HepG2 (cell line): ENCODE measurements around the gene BCAT1. TPM values are rescaled to one million over a fixed set of nuclear protein-coding genes. Genes with fewer than 3 reads are reported as not detected.

Experiments used
- ATAC-seq: fragments of 200-7000 bp; cut with Tn5 transposase; 3 replicates; pipeline ENCODE4 v1.9.1; 2020; ENCODE audit warnings: mild to moderate bottlenecking, moderate library complexity
- BruUV-seq: library from RNA; stranded (reverse); fragments of 400-500 nt; replicated peaks from 2 replicates; lab custom pipeline; 2021; lab: Mats Ljungman, UMichigan
- CTCF ChIA-PET: fragments of 300-600 bp; formaldehyde crosslinking; extraction: SDS; loops from one replicate; lab custom pipeline; 2021; ENCODE audit warnings: low total read pairs, inconsistent platforms, low intra/inter-chr PET ratio; lab: Yijun Ruan, JAX
- POLR2A ChIA-PET: fragments of 350-600 bp; sonication (Branson Sonifier 250); formaldehyde crosslinking; loops from one replicate; lab custom pipeline; 2020; ENCODE audit warnings: antibody characterized with exemption, inconsistent platforms; lab: Yijun Ruan, JAX
- DNase-seq: peaks from one replicate; pipeline ENCODE4 v3.0.0-alpha.2; 2015; ENCODE audit warnings: low spot score
- FAIRE-seq: peaks from 3 replicates; lab custom pipeline; 2011; peaks lifted over from hg19 to GRCh38; lab: Jason Lieb, UNC
- H2AFZ ChIP-seq: one replicate; pipeline ENCODE4 v1.6.1; 2011; ENCODE audit warnings: low read length, inconsistent platforms
- H3K27ac ChIP-seq: fragments of 300-600 bp; 3 replicates; pipeline ENCODE4 v1.8.0; 2011; ENCODE audit warnings: mixed run types, mild to moderate bottlenecking, mixed read lengths, low read length, inconsistent platforms; ENCODE audit not compliant: insufficient read depth; ENCODE audit errors: extremely low read length
- H3K27me3 ChIP-seq, 2 experiments: fragments of 200-600 bp in 1 of 2; 2 replicates in 1 of 2; 3 replicates in 1 of 2; pipeline versions ENCODE4 v1.6.0 to v1.8.0; 2011; ENCODE audit warnings: low read length in 2 of 2, mild to moderate bottlenecking in 2 of 2, moderate library complexity in 2 of 2, inconsistent platforms in 1 of 2; ENCODE audit not compliant: insufficient read depth in 2 of 2, control insufficient read depth in 1 of 2
- H3K36me3 ChIP-seq, 2 experiments: fragments of 200-600 bp in 1 of 2; replicated peaks in 1 of 2; 2 replicates in 1 of 2; 3 replicates in 1 of 2; pipeline versions ENCODE4 v1.5.1 to v1.8.0; 2011; ENCODE audit warnings: low read length in 2 of 2, inconsistent platforms in 1 of 2; ENCODE audit not compliant: insufficient read depth in 2 of 2, control insufficient read depth in 1 of 2
- H3K4me1 ChIP-seq: 2 replicates; pipeline ENCODE4 v1.5.1; 2012; ENCODE audit warnings: low read length, inconsistent platforms; ENCODE audit not compliant: insufficient read depth
- H3K4me2 ChIP-seq: 2 replicates; pipeline ENCODE4 v1.6.0; 2011; ENCODE audit warnings: low read depth, low read length, inconsistent platforms
- H3K4me3 ChIP-seq, 3 experiments: fragments of 200-600 bp in 1 of 3; sonication (generic), shearing (Covaris generic) in 1 of 3; replicated peaks in 1 of 3; 2 replicates each; pipeline ENCODE4 v1.5.1; 2011 to 2016; ENCODE audit warnings: low read length in 3 of 3, inconsistent platforms in 2 of 3, low read depth in 2 of 3, mild to moderate bottlenecking in 2 of 3, control low read depth in 1 of 3, mixed read lengths in 1 of 3; ENCODE audit not compliant: insufficient read depth in 1 of 3
- H3K79me2 ChIP-seq: one replicate; pipeline ENCODE4 v1.6.1; 2011; ENCODE audit warnings: low read length, inconsistent platforms; ENCODE audit not compliant: insufficient read depth
- H3K9ac ChIP-seq: 2 replicates; pipeline ENCODE4 v1.6.0; 2011; ENCODE audit warnings: mild to moderate bottlenecking, low read depth, low read length, inconsistent platforms; ENCODE audit not compliant: insufficient read depth
- H3K9me3 ChIP-seq: 2 replicates; pipeline ENCODE4 v1.5.1; 2012; ENCODE audit warnings: mild to moderate bottlenecking, low read length
- H4K20me1 ChIP-seq: 2 replicates; pipeline ENCODE4 v1.6.0; 2011; ENCODE audit warnings: inconsistent platforms, mild to moderate bottlenecking, low read length, moderate library complexity; ENCODE audit not compliant: insufficient read depth
- CBX1 ChIP-seq: IDR thresholded peaks from one replicate; pipeline ENCODE4 v1.6.1; 2016; ENCODE audit warnings: antibody characterized with exemption, low read depth
- DR1 ChIP-seq: sonication (generic); formaldehyde crosslinking; IDR thresholded peaks from 2 replicates; pipeline ENCODE4 v1.8.0; 2021; ENCODE audit warnings: mild to moderate bottlenecking, missing genetic modification reagents, inconsistent platforms
- MED13 ChIP-seq: sonication (generic); formaldehyde crosslinking; IDR thresholded peaks from 2 replicates; pipeline ENCODE4 v1.5.0; 2020; ENCODE audit warnings: missing genetic modification reagents
- RELA ChIP-seq: sonication (generic); formaldehyde crosslinking; IDR thresholded peaks from 2 replicates; pipeline ENCODE4 v1.4.0; 2020; ENCODE audit warnings: missing genetic modification reagents
- SOX13 ChIP-seq, 3 experiments: fragments of 450-650 bp in 1 of 3; sonication (generic) in 1 of 3; formaldehyde crosslinking in 1 of 3; IDR thresholded peaks in 2 of 3; conservative IDR thresholded peaks in 1 of 3; 2 replicates each; pipeline versions ENCODE4 v1.5.0 to v1.6.1; 2016 to 2020; ENCODE audit warnings: antibody characterized with exemption in 1 of 3, mild to moderate bottlenecking in 1 of 3, missing compliant biosample characterization in 1 of 3, missing genetic modification reagents in 1 of 3, moderate library complexity in 1 of 3
- SP140L ChIP-seq: sonication (generic); formaldehyde crosslinking; IDR thresholded peaks from 2 replicates; pipeline ENCODE4 v1.4.0; 2020; ENCODE audit warnings: missing genetic modification reagents, borderline replicate concordance
- XBP1 ChIP-seq: sonication (generic); formaldehyde crosslinking; IDR thresholded peaks from 2 replicates; pipeline ENCODE4 v1.5.0; 2020; ENCODE audit warnings: missing genetic modification reagents
- ZBTB33 ChIP-seq: sonication (generic); formaldehyde crosslinking; IDR thresholded peaks from 2 replicates; pipeline ENCODE4 v1.4.0; 2020; ENCODE audit warnings: missing genetic modification reagents
- ZNF33B ChIP-seq: sonication (generic); formaldehyde crosslinking; IDR thresholded peaks from 2 replicates; pipeline ENCODE4 v1.5.1; 2020; ENCODE audit warnings: mild to moderate bottlenecking, missing genetic modification reagents
- ZNF563 ChIP-seq: sonication (generic); formaldehyde crosslinking; IDR thresholded peaks from 2 replicates; pipeline ENCODE4 v1.8.0; 2022; ENCODE audit warnings: mild to moderate bottlenecking, moderate library complexity, missing genetic modification reagents
- ZNF589 ChIP-seq: sonication (generic); formaldehyde crosslinking; conservative IDR thresholded peaks from 2 replicates; pipeline ENCODE4 v1.8.0; 2022; ENCODE audit warnings: mild to moderate bottlenecking, moderate library complexity, missing genetic modification reagents
- WGBS: methylation state at CpG from one replicate; pipeline ENCODE4 v1.1.6; 2017; ENCODE audit warnings: low lambda C conversion rate; 5-methylcytosine and 5-hydroxymethylcytosine counted together
- in situ Hi-C: cut with HindIII; loops from 2 replicates; pipeline ENCODE4 v1.10.0; 2017; ENCODE audit warnings: low pct_unique_long_range_greater_than_20kb; ENCODE audit not compliant: extremely low pct_ligation_motif_present
- intact Hi-C: fragments of 100-400 bp; cut with micrococcal nuclease; formaldehyde crosslinking; loops from one replicate; pipeline ENCODE4 v1.10.0; 2022; ENCODE audit not compliant: unreplicated experiment
- polyA plus RNA-seq, 8 experiments: library from polyadenylated mRNA; depleted of rRNA in 3 of 8; stranded (reverse) in 7 of 8; unstranded in 1 of 8; fragments of >200 nt; fragmentation: Illumina TruSeq in 4 of 8; extraction: Trizol in 4 of 8; gene quantifications; 2 replicates each; pipeline versions ENCODE4 v1.2.1 to v1.2.3, GENCODE V29; 2011 to 2016; ENCODE audit warnings: low read depth in 4 of 8, missing spikeins in 1 of 8, mixed read lengths in 1 of 8; ENCODE audit not compliant: insufficient read depth in 1 of 8
- total RNA-seq, 5 experiments: library from RNA; depleted of rRNA; stranded (reverse); fragments of >200 nt; fragmentation: Illumina TruSeq; extraction: Trizol; gene quantifications; 2 replicates each; pipeline ENCODE4 v1.2.3, GENCODE V29; 2016; ENCODE audit warnings: low read depth in 1 of 5

The BCAT1 gene
- total and polyA plus RNA-seq, 2 of the 13 experiments (the other 11 are each of a cell fraction or from before 2014, with no cell fraction given), result 8.0 to 75.5 TPM

- in situ Hi-C loops (no loop called here), intact Hi-C loops (no loop called here)
- Histone ChIP-seq H3K27me3 (no peaks in the 10 kb centered on the region), H3K4me3 (no peak overlapping the region), H3K79me2 (no peaks in the 10 kb centered on the region), H3K36me3 (no peaks in the 10 kb centered on the region; a peak in 1 of 5 replicates), H3K4me2 (no peak overlapping the region), H4K20me1 (no peaks in the 10 kb centered on the region), H2AFZ (no peak overlapping the region), H3K4me1 (no peaks in the 10 kb centered on the region), H3K27ac (no peak overlapping the region), H3K9ac (no peak overlapping the region), H3K9me3 (no peaks in the 10 kb centered on the region)
- ChIA-PET CTCF (no interaction called here), POLR2A (no interaction called here)
- WGBS, result 97% methylated on average over 33 of the region's 33 CpGs
- BruUV-seq, result no TSS peak
- 0 out of 2 replicates have a peak, but pooled peaks have one; percentile 18 for TF ChIP-seq ZBTB33 (CRISPR knock-in tag)
- TF ChIP-seq ZNF33B, result no peak
- no peak for TF ChIP-seq DR1 (CRISPR knock-in tag)
- FAIRE-seq, result no peak
- no peak for ATAC-seq
- DNase-seq, result no peak
Measured at GRCh38 chr12:24901576-24902461, 47.1 kb downstream of the BCAT1 start.

DNA sequence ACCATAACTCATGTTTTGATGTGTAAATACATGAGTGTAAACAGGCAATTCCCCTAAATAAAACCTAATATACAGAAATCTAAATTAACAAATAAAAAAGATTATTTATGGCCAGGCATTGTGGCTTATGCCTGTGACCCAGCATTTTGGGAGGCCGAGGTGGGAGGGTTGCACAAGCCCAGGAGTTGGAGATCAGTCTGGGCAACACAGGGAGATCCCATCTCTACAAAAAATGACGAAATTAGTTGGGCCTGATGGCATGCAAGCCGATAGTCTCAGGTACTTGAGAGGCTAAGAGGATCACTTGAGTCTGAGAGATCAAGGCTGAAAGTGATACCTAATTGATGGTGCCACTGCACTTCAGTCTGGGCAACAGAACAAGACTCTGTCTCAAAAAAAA, 48.7 kb downstream of the BCAT1 start:
- in situ Hi-C loops, result no loop called here
- Histone ChIP-seq H4K20me1 (no peaks in the 10 kb centered on the region), H3K27ac (no peak overlapping the region), H3K4me1 (no peaks in the 10 kb centered on the region), H2AFZ (no peak overlapping the region), H3K9me3 (no peaks in the 10 kb centered on the region), H3K4me2 (no peak overlapping the region), H3K27me3 (no peaks in the 10 kb centered on the region), H3K79me2 (no peaks in the 10 kb centered on the region), H3K9ac (no peak overlapping the region), H3K36me3 (peaks cover 0 to 2% of the 10 kb centered on the region in 2 experiments; a peak in 1 of 5 replicates), H3K4me3 (no peak overlapping the region)
- TF ChIP-seq ZNF589 (CRISPR knock-in tag), result no peak
- no peak for TF ChIP-seq SOX13 (IDR thresholded peaks at IDR 0.05)
- TF ChIP-seq SOX13 (CRISPR knock-in tag; conservative IDR thresholded peaks at IDR 0.05 in 1 of 2, IDR thresholded peaks at IDR 0.05 in 1 of 2), result no peak
- no peak for TF ChIP-seq XBP1 (CRISPR knock-in tag)
- no peak for TF ChIP-seq SP140L (CRISPR knock-in tag)
- TF ChIP-seq ZNF563 (CRISPR knock-in tag), result no peak
- no peak for TF ChIP-seq MED13
- no peak for TF ChIP-seq CBX1
- no peak for TF ChIP-seq RELA (CRISPR knock-in tag)
- FAIRE-seq (no peak), ATAC-seq (no peak), DNase-seq (no peak)
- BruUV-seq, result no TSS peak
- POLR2A ChIA-PET, result no interaction called here
- 96% methylated on average over 3 of the region's 3 CpGs for WGBS
- CTCF ChIA-PET, result no interaction called here
- intact Hi-C loops, result no loop called here
